ENCODE data around the gene ATPAF1.

DNA sequence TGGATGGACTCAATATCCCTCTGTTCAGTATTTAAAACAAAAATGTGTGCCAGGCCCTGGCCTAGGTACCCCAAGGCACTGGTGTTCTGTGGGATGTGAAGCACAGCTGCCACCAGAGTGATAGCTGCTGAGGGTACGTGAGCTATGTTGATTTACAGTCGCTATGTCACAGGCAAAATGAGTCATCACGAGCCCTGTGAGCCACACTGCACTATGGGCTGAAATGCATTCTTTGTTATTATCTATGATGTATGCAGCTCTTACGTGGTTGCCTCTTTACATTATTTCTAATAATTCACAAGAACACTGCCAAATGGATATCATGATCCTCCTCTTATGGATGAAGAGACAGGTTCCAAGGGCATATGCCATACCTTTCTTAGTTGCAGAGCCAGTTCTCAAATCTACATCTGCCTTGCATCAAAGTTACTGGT is 5.6 kb upstream of the ATPAF1 start:
- TF ChIP-seq EZH2 (IDR thresholded peaks at IDR 0.05; ENCODE audit: insufficient read depth, poor library complexity, severe bottlenecking), result no peak
- no peak for TF ChIP-seq EZH2phosphoT487 (IDR thresholded peaks at IDR 0.05; ENCODE audit: insufficient read depth, low read depth)

Measured in GM23248 (cell line).